ENCODE results near the gene ABCA6.

DNA sequence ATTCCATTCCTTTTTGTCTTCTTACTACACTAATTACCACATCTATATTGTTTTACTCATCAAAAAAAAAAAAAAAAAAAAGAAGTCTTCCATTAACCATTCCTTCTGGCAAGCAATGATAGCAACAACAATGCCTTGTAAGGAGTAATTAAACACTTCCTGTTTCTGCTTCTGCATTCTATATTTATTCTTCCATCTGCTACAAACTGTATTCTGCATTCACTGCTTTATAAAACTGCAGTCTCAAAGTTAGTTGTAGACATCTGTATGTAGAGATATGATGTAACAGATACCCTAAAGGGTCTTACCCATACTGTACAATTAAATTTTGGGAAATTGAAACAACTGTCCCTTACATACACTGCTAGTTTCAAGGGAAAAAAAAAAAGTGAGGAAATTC is 28.7 kb upstream of the ABCA6 start:
- TF ChIP-seq, protein P1, sequence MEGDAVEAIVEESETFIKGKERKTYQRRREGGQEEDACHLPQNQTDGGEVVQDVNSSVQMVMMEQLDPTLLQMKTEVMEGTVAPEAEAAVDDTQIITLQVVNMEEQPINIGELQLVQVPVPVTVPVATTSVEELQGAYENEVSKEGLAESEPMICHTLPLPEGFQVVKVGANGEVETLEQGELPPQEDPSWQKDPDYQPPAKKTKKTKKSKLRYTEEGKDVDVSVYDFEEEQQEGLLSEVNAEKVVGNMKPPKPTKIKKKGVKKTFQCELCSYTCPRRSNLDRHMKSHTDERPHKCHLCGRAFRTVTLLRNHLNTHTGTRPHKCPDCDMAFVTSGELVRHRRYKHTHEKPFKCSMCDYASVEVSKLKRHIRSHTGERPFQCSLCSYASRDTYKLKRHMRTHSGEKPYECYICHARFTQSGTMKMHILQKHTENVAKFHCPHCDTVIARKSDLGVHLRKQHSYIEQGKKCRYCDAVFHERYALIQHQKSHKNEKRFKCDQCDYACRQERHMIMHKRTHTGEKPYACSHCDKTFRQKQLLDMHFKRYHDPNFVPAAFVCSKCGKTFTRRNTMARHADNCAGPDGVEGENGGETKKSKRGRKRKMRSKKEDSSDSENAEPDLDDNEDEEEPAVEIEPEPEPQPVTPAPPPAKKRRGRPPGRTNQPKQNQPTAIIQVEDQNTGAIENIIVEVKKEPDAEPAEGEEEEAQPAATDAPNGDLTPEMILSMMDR (IDR thresholded peaks at IDR 0.05; ENCODE audit: low read length), result no peak
- TF ChIP-seq EZH2 (optimal IDR thresholded peaks at IDR 0.05; ENCODE audit: low read depth, low read length), result no peak
